Heart right ventricle (tissue), 16 donors: ENCODE results near the gene TMPRSS3. TPM values are rescaled to one million over a fixed set of nuclear protein-coding genes. Genes with fewer than 3 reads are reported as not detected.

Experiments used
- ATAC-seq, 8 donors: fragments of 200-7000 bp; cut with Tn5 transposase; one replicate each; pipeline ENCODE4 v1.9.1; 2020; ENCODE audit warnings: mild to moderate bottlenecking in 8 of 8, moderate library complexity in 8 of 8, moderate number of reproducible peaks in 1 of 8
- DNase-seq, 2 donors: peaks; one replicate each; pipeline ENCODE4 v3.0.0-alpha.2; 2020
- H3K27ac ChIP-seq, 10 donors: fragments of 200-600 bp; sonication (generic) in 2 of 10; one replicate each; pipeline versions ENCODE4 v1.5.0 to v1.8.0; 2020 to 2022; ENCODE audit warnings: mild to moderate bottlenecking in 3 of 10
- H3K27me3 ChIP-seq, 7 donors: fragments of 200-600 bp; one replicate each; pipeline ENCODE4 v1.8.0; 2021 to 2022; ENCODE audit warnings: mild to moderate bottlenecking in 2 of 7
- H3K36me3 ChIP-seq, 9 donors: fragments of 200-600 bp; sonication (generic) in 1 of 9; one replicate each; pipeline versions ENCODE4 v1.5.0 to v1.8.0; 2020 to 2022; ENCODE audit warnings: mild to moderate bottlenecking in 2 of 9
- H3K4me1 ChIP-seq, 9 donors: fragments of 200-600 bp; sonication (generic) in 1 of 9; one replicate each; pipeline versions ENCODE4 v1.5.0 to v1.8.0; 2020 to 2022; ENCODE audit warnings: mild to moderate bottlenecking in 4 of 9
- H3K4me3 ChIP-seq, 10 donors: fragments of 200-600 bp; sonication (generic) in 2 of 10; one replicate each; pipeline versions ENCODE4 v1.5.0 to v1.8.0; 2020 to 2022; ENCODE audit warnings: mild to moderate bottlenecking in 7 of 10, moderate library complexity in 2 of 10
- H3K9me3 ChIP-seq, 11 donors: fragments of 200-600 bp in 10 of 11; sonication (generic) in 2 of 11; one replicate each; pipeline versions ENCODE4 v1.5.0 to v1.8.0; 2013 to 2022; ENCODE audit warnings: mild to moderate bottlenecking in 2 of 11, control low read depth in 1 of 11, moderate library complexity in 1 of 11
- CTCF ChIP-seq, 9 donors: fragments of 200-600 bp; sonication (generic) in 2 of 9; IDR thresholded peaks; one replicate each; pipeline versions ENCODE4 v1.5.0 to v1.8.0; 2021 to 2022; ENCODE audit warnings: antibody characterized with exemption in 9 of 9, mild to moderate bottlenecking in 5 of 9, moderate library complexity in 1 of 9
- WGBS, 2 donors: extraction: QIAGEN DNeasy Blood & Tissue Kit; methylation state at CpG; one replicate each; pipeline ENCODE4 v1.1.7; 2013; ENCODE audit warnings: inconsistent platforms in 1 of 2; 5-methylcytosine and 5-hydroxymethylcytosine counted together
- intact Hi-C, 10 donors: fragments of 100-400 bp; cut with DNase I; formaldehyde crosslinking; loops; one replicate each; pipeline versions ENCODE4 v1.11.1 to v1.14.2; 2022
- polyA plus RNA-seq, 2 donors: library from polyadenylated mRNA; stranded (reverse); fragments of 200-250 nt; gene quantifications; one replicate each; pipeline ENCODE4 v1.2.3, GENCODE V29; 2013
- total RNA-seq, 10 donors: library from RNA; stranded (reverse); fragmentation: NEBNext Ultra II Directional in 3 of 10; extraction: Animal tissue kit (Norgen Biotek cat#: 25700) in 3 of 10; gene quantifications; one replicate each; pipeline versions ENCODE4 v1.2.1 to v1.2.4, GENCODE V29; 2021 to 2023
- donor health status: Arrhythmogenic right ventricular cardiomyopathy.
- donor health status: ischemic (EF 13 %, LVEDD 7.1; RV severe dilation, severe dysfunction).
- donor health status: healthy with polysubstance abuse.
- donor health status: DM: no; HTN: yes; CAD: no.
- donor health status: DM: no; HTN: no; CAD: no.
- donor health status: ischemic (EF 25% LVEDD 6.9; RV normal size, moderate dysfunction).
- donor health status: ischemic (EF 25% LVEDD 5.7; RV mildly dilated, moderate dysfunction).
- donor health status: healthy.
- donor health status: DM: yes; HTN: yes; CAD: no.
- donor health status: Ischemic cardiomyopathy.
- donor health status: ischemic (EF 35%, LVEDD 5.7; RV mildly dilated, moderate dysfunction).
- donor health status: nonischemic (EF 11% LVEDD 7.7; RV severe dilation, severe dysfunction).
- donor health status: DM: yes; HTN: yes; CAD: no.
- donor health status: PGD.
- donor health status: ischemic (EF 29% LVEDD 5.4; RV normal size, mild dysfunction).
- donor health status: nonischemic (EF 23%, LVEDD 6.1; RV moderate dilation, normal function).

TMPRSS3 gene
- total and polyA plus RNA-seq, 12 donors: 0.01 to 1.0 (median 0.42) TPM; not detected in 9

- H3K27me3 ChIP-seq: peaks cover 0 to 14% (median 0%) of the 10 kb centered on the region in 7 donors
- intact Hi-C loops: loop anchor here in 1 of 10 donors (5.0 kb wide), 1 partner anchor 582 kb away; the partner anchor contains the start of gene PKNOX1
- ATAC-seq (no peak), DNase-seq (no peak)
- H3K9me3 ChIP-seq: no peaks in the 10 kb centered on the region
- H3K36me3 ChIP-seq: no peaks in the 10 kb centered on the region
- no peak for TF ChIP-seq CTCF (IDR thresholded peaks at IDR 0.05)
- H3K4me1 ChIP-seq: peaks cover 0 to 13% (median 0%) of the 10 kb centered on the region in 9 donors
- WGBS, 2 donors: 54 to 69% methylated on average over 2 of the region's 2 CpGs
- no peak overlapping the region for H3K4me3 ChIP-seq
- no peak overlapping the region for H3K27ac ChIP-seq
Observed at GRCh38 chr21:42390696-42391095, 5.2 kb downstream of the TMPRSS3 start.

- Histone ChIP-seq H3K9me3 (no peaks in the 10 kb centered on the region), H3K36me3 (no peaks in the 10 kb centered on the region), H3K4me1 (peaks cover 0 to 13% (median 0%) of the 10 kb centered on the region in 9 donors), H3K4me3 (no peak overlapping the region), H3K27me3 (peaks cover 0 to 13% (median 0%) of the 10 kb centered on the region in 7 donors), H3K27ac (no peak overlapping the region)
- DNase-seq: no peak
- no peak for TF ChIP-seq CTCF (IDR thresholded peaks at IDR 0.05)
- no peak for ATAC-seq
- intact Hi-C loops: loop anchor here in 1 of 10 donors (5.0 kb wide), 1 partner anchor 582 kb away; the partner anchor contains the start of gene PKNOX1
- 79 to 83% methylated on average over 5 of the region's 5 CpGs for WGBS, 2 donors
Observed at GRCh38 chr21:42390193-42390592, 5.7 kb downstream of the TMPRSS3 start.

- H3K27ac ChIP-seq: no peak overlapping the region
- H3K4me1 ChIP-seq: peaks cover 0 to 13% (median 0%) of the 10 kb centered on the region in 9 donors
- ATAC-seq (no peak), DNase-seq (no peak)
- WGBS, 2 donors: 68 to 69% methylated on average over 6 of the region's 6 CpGs
- no peak overlapping the region for H3K4me3 ChIP-seq
- TF ChIP-seq CTCF (IDR thresholded peaks at IDR 0.05): no peak
- H3K9me3 ChIP-seq: no peaks in the 10 kb centered on the region
- no peaks in the 10 kb centered on the region for H3K36me3 ChIP-seq
- intact Hi-C loops: no loop called here
- peaks cover 0 to 8% (median 0%) of the 10 kb centered on the region in 7 donors for H3K27me3 ChIP-seq
Observed at GRCh38 chr21:42389449-42389835, 6.4 kb downstream of the TMPRSS3 start.

- H3K4me3 ChIP-seq: no peak overlapping the region
- ATAC-seq (peak in 1 of 8 donors; percentile 31), DNase-seq (no peak)
- H3K27me3 ChIP-seq: peaks cover 0 to 9% (median 0%) of the 10 kb centered on the region in 7 donors
- H3K9me3 ChIP-seq: no peaks in the 10 kb centered on the region
- no peaks in the 10 kb centered on the region for H3K36me3 ChIP-seq
- no peak for TF ChIP-seq CTCF (IDR thresholded peaks at IDR 0.05)
- H3K4me1 ChIP-seq: peaks cover 0 to 13% (median 0%) of the 10 kb centered on the region in 9 donors
- WGBS, 2 donors: 41 to 47% methylated on average over 20 of the region's 20 CpGs
- no peak overlapping the region for H3K27ac ChIP-seq
- intact Hi-C loops: no loop called here
Observed at GRCh38 chr21:42388740-42389448, 7.0 kb downstream of the TMPRSS3 start.
